Lung (tissue), 12 donors: ENCODE measurements around the gene TEX29. TPM values are rescaled to one million over a fixed set of nuclear protein-coding genes. Genes with fewer than 3 reads are reported as not detected.

Source experiments
- ATAC-seq: fragments of 200-7000 bp; cut with Tn5 transposase; one replicate; pipeline ENCODE4 v1.9.1; 2020; ENCODE audit warnings: moderate number of reproducible peaks; ENCODE audit not compliant: insufficient read depth, low FRiP score
- DNase-seq, 3 donors: peaks; one replicate each; pipeline ENCODE4 v3.0.0-alpha.2; 2013 to 2017
- H3K27ac ChIP-seq, 2 donors: one replicate each; pipeline ENCODE4 v1.5.1; 2013; ENCODE audit warnings: mild to moderate bottlenecking in 2 of 2, moderate library complexity in 2 of 2, control low read depth in 1 of 2, inconsistent platforms in 1 of 2, low read depth in 1 of 2, low read length in 1 of 2
- H3K27me3 ChIP-seq, 3 donors: one replicate each; pipeline ENCODE4 v1.5.1; 2013; ENCODE audit warnings: low read length in 2 of 3; ENCODE audit not compliant: control insufficient read depth in 3 of 3, insufficient read depth in 3 of 3
- H3K36me3 ChIP-seq, 4 donors: one replicate each; pipeline ENCODE4 v1.5.1; 2013; ENCODE audit warnings: low read length in 4 of 4, mild to moderate bottlenecking in 1 of 4, moderate library complexity in 1 of 4; ENCODE audit not compliant: control insufficient read depth in 4 of 4, insufficient read depth in 4 of 4
- H3K4me1 ChIP-seq, 5 donors: one replicate each; pipeline ENCODE4 v1.5.1; 2013; ENCODE audit warnings: low read length in 5 of 5, mild to moderate bottlenecking in 2 of 5, moderate library complexity in 1 of 5; ENCODE audit not compliant: control insufficient read depth in 5 of 5, insufficient read depth in 5 of 5
- H3K4me3 ChIP-seq: one replicate; pipeline ENCODE4 v1.5.1; 2013; ENCODE audit warnings: mild to moderate bottlenecking, control low read depth, moderate library complexity
- H3K9ac ChIP-seq, 2 donors: one replicate each; pipeline ENCODE4 v1.5.1; 2013; ENCODE audit warnings: low read length in 2 of 2, control low read depth in 1 of 2; ENCODE audit not compliant: insufficient read depth in 1 of 2
- H3K9me3 ChIP-seq, 4 donors: one replicate each; pipeline ENCODE4 v1.5.1; 2013; ENCODE audit warnings: low read length in 3 of 4, mild to moderate bottlenecking in 1 of 4, moderate library complexity in 1 of 4; ENCODE audit not compliant: control insufficient read depth in 4 of 4, insufficient read depth in 3 of 4
- WGBS, 2 donors: extraction: QIAGEN DNeasy Blood & Tissue Kit; methylation state at CpG; one replicate each; pipeline ENCODE4 v1.1.7; 2013; 5-methylcytosine and 5-hydroxymethylcytosine counted together
- polyA plus RNA-seq, 2 donors: library from polyadenylated mRNA; stranded (reverse); fragments of 200-250 nt; gene quantifications; one replicate each; pipeline ENCODE4 v1.2.1, GENCODE V29; 2013
- total RNA-seq, 2 donors: library from RNA; depleted of rRNA in 1 of 2; stranded (reverse); fragments of >200 nt in 1 of 2; gene quantifications; one replicate each; pipeline ENCODE4 v1.2.1, GENCODE V29; 2014 to 2021
- TF ChIP-seq, protein P1 (sequence below): IDR thresholded peaks from 2 replicates; pipeline ENCODE4 v1.5.1; 2012; ENCODE audit warnings: mild to moderate bottlenecking; ENCODE audit errors: control extremely low read depth, extremely low read depth
- donor health status: control.
- donor health status: control.
- donor health status: Bipolar disorder and iron deficiency.
- donor health status: healthy.
- donor health status: DM: yes; HTN: yes; CAD: no.

The TEX29 gene
- total and polyA plus RNA-seq, 4 donors = 0.19 to 0.79 (median 0.25) TPM; not detected in 1

- no peak overlapping the region for H3K4me3 ChIP-seq
- no peaks in the 10 kb centered on the region for H3K36me3 ChIP-seq
- H3K27ac ChIP-seq = no peak overlapping the region
- no peak overlapping the region for H3K9ac ChIP-seq
- H3K27me3 ChIP-seq = peaks cover 0 to 2% (median 0%) of the 10 kb centered on the region in 3 donors
- peaks cover 0 to 7% (median 0%) of the 10 kb centered on the region in 5 donors for H3K4me1 ChIP-seq
- 76 to 89% methylated on average over 20 of the region's 20 CpGs for WGBS, 2 donors
- no peaks in the 10 kb centered on the region for H3K9me3 ChIP-seq
- DNase-seq (no peak), ATAC-seq (no peak)
- TF ChIP-seq, protein P1, sequence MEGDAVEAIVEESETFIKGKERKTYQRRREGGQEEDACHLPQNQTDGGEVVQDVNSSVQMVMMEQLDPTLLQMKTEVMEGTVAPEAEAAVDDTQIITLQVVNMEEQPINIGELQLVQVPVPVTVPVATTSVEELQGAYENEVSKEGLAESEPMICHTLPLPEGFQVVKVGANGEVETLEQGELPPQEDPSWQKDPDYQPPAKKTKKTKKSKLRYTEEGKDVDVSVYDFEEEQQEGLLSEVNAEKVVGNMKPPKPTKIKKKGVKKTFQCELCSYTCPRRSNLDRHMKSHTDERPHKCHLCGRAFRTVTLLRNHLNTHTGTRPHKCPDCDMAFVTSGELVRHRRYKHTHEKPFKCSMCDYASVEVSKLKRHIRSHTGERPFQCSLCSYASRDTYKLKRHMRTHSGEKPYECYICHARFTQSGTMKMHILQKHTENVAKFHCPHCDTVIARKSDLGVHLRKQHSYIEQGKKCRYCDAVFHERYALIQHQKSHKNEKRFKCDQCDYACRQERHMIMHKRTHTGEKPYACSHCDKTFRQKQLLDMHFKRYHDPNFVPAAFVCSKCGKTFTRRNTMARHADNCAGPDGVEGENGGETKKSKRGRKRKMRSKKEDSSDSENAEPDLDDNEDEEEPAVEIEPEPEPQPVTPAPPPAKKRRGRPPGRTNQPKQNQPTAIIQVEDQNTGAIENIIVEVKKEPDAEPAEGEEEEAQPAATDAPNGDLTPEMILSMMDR = no peak
Observed at GRCh38 chr13:111361046-111361872, 40.8 kb downstream of the TEX29 start.

GRCh38 chr13:111361873-111362648, 41.6 kb downstream of the TEX29 start:
- Histone ChIP-seq H3K4me1 (peaks cover 0 to 7% (median 0%) of the 10 kb centered on the region in 5 donors), H3K27ac (no peak overlapping the region), H3K36me3 (no peaks in the 10 kb centered on the region), H3K9ac (no peak overlapping the region), H3K9me3 (no peaks in the 10 kb centered on the region), H3K27me3 (peaks cover 0 to 2% (median 0%) of the 10 kb centered on the region in 3 donors), H3K4me3 (no peak overlapping the region)
- TF ChIP-seq, protein P1 = no peak
- ATAC-seq = no peak
- 71 to 76% methylated on average over 11 of the region's 11 CpGs for WGBS, 2 donors
- no peak for DNase-seq

GRCh38 chr13:111363121-111363520, 42.7 kb downstream of the TEX29 start:
- ATAC-seq = no peak
- H3K27ac ChIP-seq = no peak overlapping the region
- H3K36me3 ChIP-seq = no peaks in the 10 kb centered on the region
- H3K9ac ChIP-seq = no peak overlapping the region
- H3K9me3 ChIP-seq = no peaks in the 10 kb centered on the region
- no peak for DNase-seq
- WGBS, 2 donors = 78 to 84% methylated on average over 12 of the region's 12 CpGs
- peaks cover 0 to 7% (median 0%) of the 10 kb centered on the region in 5 donors for H3K4me1 ChIP-seq
- TF ChIP-seq, protein P1 = no peak
- H3K4me3 ChIP-seq = no peak overlapping the region
- no peaks in the 10 kb centered on the region for H3K27me3 ChIP-seq
